Breast epithelium (tissue), 3 donors: ENCODE data around the gene DPP9.

Experiments
- CTCF ChIP-seq, 3 donors: fragments of 450-650 bp; IDR thresholded peaks; one replicate each; pipeline ENCODE4 v1.5.1; 2016 to 2017; ENCODE audit warnings: antibody characterized with exemption in 3 of 3, mild to moderate bottlenecking in 3 of 3, moderate library complexity in 3 of 3
- POLR2A ChIP-seq: fragments of 450-650 bp; IDR thresholded peaks from one replicate; pipeline ENCODE4 v1.6.1; 2016; ENCODE audit warnings: antibody characterized with exemption, mild to moderate bottlenecking, moderate library complexity
- POLR2AphosphoS5 ChIP-seq, 3 donors: sonication (generic); formaldehyde crosslinking; IDR thresholded peaks; one replicate each; pipeline ENCODE4 v1.6.1; 2017; ENCODE audit warnings: antibody characterized with exemption in 3 of 3

- TF ChIP-seq CTCF (IDR thresholded peaks at IDR 0.05) (no peak), POLR2A (no peak), POLR2AphosphoS5 (IDR thresholded peaks at IDR 0.05) (no peak)
Observed at GRCh38 chr19:4744451-4745174, 21.0 kb upstream of the DPP9 start.
